ENCODE measurements around the gene NOL6.

DNA sequence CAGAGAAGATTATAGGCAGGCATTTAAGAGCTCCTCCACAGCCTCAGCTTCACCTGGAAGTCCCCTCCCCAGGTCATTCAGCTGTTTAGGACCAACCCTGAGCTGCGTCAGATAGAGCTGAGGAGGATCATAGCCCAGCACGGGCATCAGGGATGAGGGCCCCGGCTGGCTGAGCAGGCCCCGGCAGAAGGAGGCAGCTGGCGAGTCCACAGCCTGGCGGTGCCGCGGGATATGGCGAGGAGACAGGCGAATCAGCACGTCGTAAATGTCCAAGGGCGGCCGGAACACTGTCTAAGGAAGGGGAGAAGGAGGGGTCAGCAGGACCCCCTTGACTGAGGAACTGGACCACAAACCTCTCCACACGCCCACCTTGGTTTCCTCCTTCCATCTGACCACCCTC lies 10.6 kb downstream of the NOL6 start:
- TF ChIP-seq EP300 (IDR thresholded peaks at IDR 0.05; ENCODE audit: borderline replicate concordance in 1 of 2, control insufficient read depth in 1 of 2, low read depth in 2 of 2, low read length in 2 of 2) (no peak), SMARCA5 (IDR thresholded peaks at IDR 0.05) (no peak), CEBPB (IDR thresholded peaks at IDR 0.05; ENCODE audit: borderline replicate concordance in 1 of 2, low read depth in 2 of 2, low read length in 2 of 2) (no peak), ATF7 (IDR thresholded peaks at IDR 0.05; ENCODE audit: low read depth) (no peak), CBFB (IDR thresholded peaks at IDR 0.05; ENCODE audit: low read depth) (no peak)

All from GM12878 (cell line).